Tibial nerve (tissue), 4 donors: ENCODE measurements around the gene MDGA2.

ENCODE experiments used
- CTCF ChIP-seq, 5 experiments: fragments of 200-600 bp in 3 of 5; fragments of 450-650 bp in 2 of 5; sonication (generic) in 3 of 5; IDR thresholded peaks; one replicate each; pipeline ENCODE4 v1.5.1; 2016 to 2019; ENCODE audit warnings: antibody characterized with exemption in 5 of 5, mild to moderate bottlenecking in 3 of 5, moderate library complexity in 2 of 5
- EP300 ChIP-seq, 2 donors: sonication (generic); formaldehyde crosslinking; IDR thresholded peaks; one replicate each; pipeline ENCODE4 v1.6.1; 2017; ENCODE audit warnings: antibody characterized with exemption in 2 of 2, mild to moderate bottlenecking in 1 of 2
- POLR2A ChIP-seq, 2 donors: fragments of 450-650 bp; IDR thresholded peaks; one replicate each; pipeline ENCODE4 v1.6.1; 2017; ENCODE audit warnings: antibody characterized with exemption in 2 of 2, mild to moderate bottlenecking in 2 of 2, moderate library complexity in 2 of 2

DNA sequence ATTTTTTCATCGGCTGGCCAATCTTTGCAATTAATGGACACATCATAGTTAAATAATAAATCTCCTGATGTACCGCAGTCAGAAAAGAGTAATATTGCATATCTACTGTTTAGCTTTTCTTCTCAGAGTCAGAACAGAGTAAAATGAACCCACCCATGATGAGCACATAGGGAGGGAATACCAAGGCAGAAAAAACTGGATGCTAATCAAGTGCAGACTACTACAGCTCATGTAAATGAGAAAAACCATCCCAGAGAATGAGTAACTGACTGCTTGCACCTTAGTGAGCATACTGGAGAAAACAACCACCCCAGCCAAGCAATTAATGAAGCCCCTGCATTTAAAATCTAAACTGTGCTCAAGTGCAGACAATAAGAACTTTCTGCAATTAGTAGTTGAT is 483.7 kb downstream of the MDGA2 start:
- TF ChIP-seq CTCF (IDR thresholded peaks at IDR 0.05) (no peak), POLR2A (IDR thresholded peaks at IDR 0.05) (no peak), EP300 (IDR thresholded peaks at IDR 0.05) (no peak)
